ENCODE measurements around the gene ABHD1.
"Not testable (repeated sequence)": the region's sequence is repeated elsewhere in the genome, so short reads cannot be mapped to it uniquely, and the experiment has no call there.

The ABHD1 gene

DNA sequence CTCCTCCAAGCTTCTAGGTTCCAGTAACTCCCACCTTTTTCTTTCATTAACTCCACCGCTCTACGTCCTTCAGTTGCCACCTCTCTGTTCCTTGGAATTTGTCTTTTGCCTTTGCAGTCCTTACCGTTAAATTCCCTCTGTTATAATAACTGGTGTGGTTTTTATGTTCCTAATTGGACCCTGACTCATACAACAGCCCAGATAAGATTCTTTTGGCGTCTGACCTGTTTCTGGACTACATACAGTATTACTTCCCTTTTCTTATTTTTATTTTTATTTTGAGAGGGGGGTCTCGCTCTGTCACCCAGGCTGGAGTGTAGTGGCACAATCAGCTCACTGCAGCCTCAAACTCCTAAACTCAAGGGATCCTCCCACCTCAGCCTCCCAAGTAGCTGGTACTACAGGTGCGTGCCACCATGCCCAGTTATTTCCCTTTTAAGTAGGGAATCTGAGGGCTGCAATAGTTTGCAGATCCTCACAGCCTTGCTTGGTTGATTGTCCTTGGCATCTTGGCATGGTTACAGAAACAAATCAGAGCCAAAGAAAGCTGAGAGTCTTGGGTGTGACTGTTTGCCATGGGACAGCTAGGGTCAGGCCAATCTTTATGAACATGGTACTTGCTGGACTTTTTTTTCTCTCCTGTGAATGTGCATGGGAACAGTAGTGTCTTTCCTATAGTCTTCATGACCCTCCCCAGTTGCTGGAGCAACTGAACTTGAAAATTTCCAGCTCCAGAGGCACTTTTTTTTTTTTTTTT is 47.1 kb downstream of the ABHD1 start:
- DNase-seq, result no peak

DNA sequence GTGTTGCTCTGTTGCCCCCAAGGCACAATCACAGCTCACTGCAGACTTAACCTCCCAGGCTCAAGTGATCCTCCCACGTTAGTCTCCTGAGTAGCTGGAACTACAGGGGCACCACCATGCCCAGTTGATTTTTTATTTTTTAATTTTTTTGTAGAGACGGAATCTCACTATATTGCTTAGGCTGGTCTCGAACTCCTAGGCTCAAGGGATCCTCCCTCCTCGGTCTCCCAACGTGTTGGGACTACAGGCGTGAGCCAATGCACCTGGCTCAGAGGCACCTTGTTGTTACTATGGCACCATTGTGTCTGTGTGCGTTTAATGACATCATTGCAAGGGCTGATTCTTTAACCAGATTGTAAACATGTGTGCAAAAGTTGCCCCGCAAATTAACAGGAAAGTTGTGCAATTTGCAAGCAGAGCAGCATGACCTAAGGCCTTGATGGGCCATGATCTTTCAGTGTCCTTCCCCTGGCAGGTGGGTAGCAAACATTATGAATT is 47.8 kb downstream of the ABHD1 start:
- no peak for DNase-seq

GRCh38 chr2:27174638-27175037 is 51.0 kb downstream of the ABHD1 start:
- no peak for DNase-seq

DNA sequence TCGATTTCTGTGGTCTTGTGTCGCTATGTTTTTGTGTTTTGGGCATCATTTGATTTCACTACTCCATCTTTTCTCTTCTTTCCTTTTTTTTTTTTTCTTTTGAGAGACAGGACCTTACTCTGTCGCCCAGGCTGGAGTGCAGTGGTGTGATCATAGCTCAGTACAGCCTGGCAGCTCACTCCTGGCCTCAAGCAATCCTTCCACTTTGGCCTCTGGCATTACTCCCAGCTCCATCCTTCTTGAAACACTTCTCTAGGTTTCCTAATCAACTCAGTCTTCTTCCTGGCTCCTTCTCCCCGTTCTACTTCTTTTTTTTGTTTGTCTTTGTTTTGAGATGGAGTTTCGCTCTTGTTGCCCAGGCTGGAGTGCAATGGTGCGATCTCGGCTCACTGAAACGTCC is 51.7 kb downstream of the ABHD1 start:
- no peak for DNase-seq

DNA sequence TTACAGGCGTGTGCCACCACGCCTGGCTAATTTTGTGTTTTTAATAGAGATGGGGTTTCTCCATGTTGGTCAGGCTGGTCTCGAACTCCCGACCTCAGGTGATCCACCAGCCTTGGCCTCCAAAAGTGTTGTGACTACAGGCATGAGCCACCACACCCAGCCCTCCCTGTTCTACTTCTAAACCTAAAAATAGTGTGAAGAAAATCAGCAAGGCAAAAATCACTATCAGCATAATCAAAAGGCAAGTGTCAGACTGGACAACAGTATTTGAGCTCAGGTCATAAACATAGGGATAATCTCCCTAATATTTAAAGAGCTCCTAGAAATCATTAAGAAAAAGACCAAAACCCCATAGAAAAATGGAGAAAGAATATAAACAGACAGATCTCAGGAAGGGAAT is 52.2 kb downstream of the ABHD1 start:
- DNase-seq, result not testable (repeated sequence)

GRCh38 chr2:27177441-27178351 is 54.1 kb downstream of the ABHD1 start:
- DNase-seq, result no peak

- no peak for DNase-seq
These were observed 54.9 kb downstream of the ABHD1 start for GRCh38 chr2:27178469-27178868.

DNA sequence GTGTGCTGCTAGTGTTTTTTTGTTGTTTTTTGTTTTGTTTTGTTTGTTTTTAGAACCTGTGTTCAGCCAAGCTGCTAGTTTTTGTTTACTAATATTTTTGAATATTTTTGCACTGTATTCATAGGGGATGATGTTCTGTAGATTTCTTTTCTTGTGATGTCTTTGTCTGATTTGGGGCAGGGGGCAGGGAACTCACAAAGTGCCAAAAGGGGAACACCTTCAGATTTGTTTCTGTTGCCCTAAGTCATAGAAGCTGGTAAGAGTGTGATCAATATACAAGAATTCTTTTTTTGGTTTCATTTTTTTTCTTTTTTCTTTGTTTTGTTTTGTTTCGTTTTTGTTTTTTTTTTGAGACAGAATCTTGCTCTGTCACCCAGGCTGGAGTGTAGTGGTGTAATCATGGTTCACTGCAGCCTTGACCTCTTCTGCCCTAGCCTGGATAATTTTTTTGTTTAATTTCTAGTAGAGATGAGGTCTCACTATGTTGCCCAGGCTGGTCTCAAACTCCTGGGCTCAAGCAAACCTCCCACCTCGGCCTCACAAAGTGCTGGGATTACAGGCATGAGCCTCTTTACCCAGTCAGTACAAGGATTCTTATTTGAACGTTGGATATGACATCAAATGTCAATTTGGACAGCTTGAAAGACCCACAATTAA is 55.9 kb downstream of the ABHD1 start:
- DNase-seq, result no peak
